Type B pancreatic cell (in vitro differentiated cells): Measurements from ENCODE around the gene WDR64. TPM values are rescaled to one million over a fixed set of nuclear protein-coding genes. Genes with fewer than 3 reads are reported as not detected.
A peak's percentile ranks its signal among the peaks of the same experiment; 100 is the strongest.

Experiments used
- DNase-seq: peaks from one replicate; pipeline ENCODE4 v3.0.0; 2021; ENCODE audit warnings: mixed read lengths; ENCODE audit not compliant: unreplicated experiment; ENCODE audit errors: extremely low spot score
- H3K27ac Mint-ChIP-seq: 2 replicates; pipeline ENCODE4 v1.8.0; 2021; ENCODE audit warnings: mild to moderate bottlenecking, mixed read lengths
- H3K27me3 Mint-ChIP-seq: 2 replicates; pipeline ENCODE4 v1.8.0; 2021; ENCODE audit warnings: mixed read lengths
- H3K36me3 Mint-ChIP-seq: 2 replicates; pipeline ENCODE4 v1.8.0; 2021; ENCODE audit warnings: mixed read lengths
- H3K4me1 Mint-ChIP-seq: one replicate; pipeline ENCODE4 v1.8.0; 2021; ENCODE audit warnings: mixed read lengths; ENCODE audit not compliant: unreplicated experiment
- H3K4me3 Mint-ChIP-seq: 2 replicates; pipeline ENCODE4 v1.8.0; 2021; ENCODE audit warnings: mild to moderate bottlenecking, mixed read lengths
- H3K9me3 Mint-ChIP-seq: 2 replicates; pipeline ENCODE4 v1.8.0; 2021; ENCODE audit warnings: mixed read lengths
- total RNA-seq: library from RNA; stranded (reverse); gene quantifications from 2 replicates; pipeline ENCODE4 v1.2.1, GENCODE V29; 2021; ENCODE audit warnings: low replicate concordance
- TF ChIP-seq, protein P1 (sequence below): fragments of 200-600 bp; sonication (generic); conservative IDR thresholded peaks from 2 replicates; pipeline ENCODE4 v1.5.0; 2021; ENCODE audit warnings: antibody characterized with exemption, mild to moderate bottlenecking

Gene WDR64
- total RNA-seq, 1 donor from 2014 or later: not detected

DNA sequence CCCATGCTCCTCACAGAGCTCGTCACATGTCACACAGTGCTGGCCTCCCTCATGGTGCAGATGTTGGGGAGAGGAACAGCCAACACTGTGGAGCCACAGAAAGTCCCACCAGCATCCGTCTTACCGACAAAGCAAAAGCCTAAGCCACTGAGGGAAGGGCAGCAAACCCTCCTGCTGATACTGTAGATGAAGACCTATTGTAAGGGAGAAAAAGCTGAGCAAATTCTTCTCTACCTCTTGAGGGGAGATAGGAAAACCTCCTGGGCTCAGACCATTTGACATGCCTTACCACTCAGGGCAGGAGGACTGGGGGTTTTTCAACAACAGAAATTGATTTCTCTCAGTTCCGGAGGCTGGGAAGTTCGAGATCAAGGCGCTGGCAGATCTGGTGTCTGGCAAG lies 95.9 kb downstream of the WDR64 start:
- no peaks in the 10 kb centered on the region for H3K36me3 Mint-ChIP-seq
- TF ChIP-seq, protein P1, sequence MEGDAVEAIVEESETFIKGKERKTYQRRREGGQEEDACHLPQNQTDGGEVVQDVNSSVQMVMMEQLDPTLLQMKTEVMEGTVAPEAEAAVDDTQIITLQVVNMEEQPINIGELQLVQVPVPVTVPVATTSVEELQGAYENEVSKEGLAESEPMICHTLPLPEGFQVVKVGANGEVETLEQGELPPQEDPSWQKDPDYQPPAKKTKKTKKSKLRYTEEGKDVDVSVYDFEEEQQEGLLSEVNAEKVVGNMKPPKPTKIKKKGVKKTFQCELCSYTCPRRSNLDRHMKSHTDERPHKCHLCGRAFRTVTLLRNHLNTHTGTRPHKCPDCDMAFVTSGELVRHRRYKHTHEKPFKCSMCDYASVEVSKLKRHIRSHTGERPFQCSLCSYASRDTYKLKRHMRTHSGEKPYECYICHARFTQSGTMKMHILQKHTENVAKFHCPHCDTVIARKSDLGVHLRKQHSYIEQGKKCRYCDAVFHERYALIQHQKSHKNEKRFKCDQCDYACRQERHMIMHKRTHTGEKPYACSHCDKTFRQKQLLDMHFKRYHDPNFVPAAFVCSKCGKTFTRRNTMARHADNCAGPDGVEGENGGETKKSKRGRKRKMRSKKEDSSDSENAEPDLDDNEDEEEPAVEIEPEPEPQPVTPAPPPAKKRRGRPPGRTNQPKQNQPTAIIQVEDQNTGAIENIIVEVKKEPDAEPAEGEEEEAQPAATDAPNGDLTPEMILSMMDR: no peak
- H3K27ac Mint-ChIP-seq: no peak overlapping the region
- no peak overlapping the region for H3K4me3 Mint-ChIP-seq
- DNase-seq: no peak
- H3K9me3 Mint-ChIP-seq: no peaks in the 10 kb centered on the region
- H3K27me3 Mint-ChIP-seq: no peaks in the 10 kb centered on the region
- no peaks in the 10 kb centered on the region for H3K4me1 Mint-ChIP-seq

DNA sequence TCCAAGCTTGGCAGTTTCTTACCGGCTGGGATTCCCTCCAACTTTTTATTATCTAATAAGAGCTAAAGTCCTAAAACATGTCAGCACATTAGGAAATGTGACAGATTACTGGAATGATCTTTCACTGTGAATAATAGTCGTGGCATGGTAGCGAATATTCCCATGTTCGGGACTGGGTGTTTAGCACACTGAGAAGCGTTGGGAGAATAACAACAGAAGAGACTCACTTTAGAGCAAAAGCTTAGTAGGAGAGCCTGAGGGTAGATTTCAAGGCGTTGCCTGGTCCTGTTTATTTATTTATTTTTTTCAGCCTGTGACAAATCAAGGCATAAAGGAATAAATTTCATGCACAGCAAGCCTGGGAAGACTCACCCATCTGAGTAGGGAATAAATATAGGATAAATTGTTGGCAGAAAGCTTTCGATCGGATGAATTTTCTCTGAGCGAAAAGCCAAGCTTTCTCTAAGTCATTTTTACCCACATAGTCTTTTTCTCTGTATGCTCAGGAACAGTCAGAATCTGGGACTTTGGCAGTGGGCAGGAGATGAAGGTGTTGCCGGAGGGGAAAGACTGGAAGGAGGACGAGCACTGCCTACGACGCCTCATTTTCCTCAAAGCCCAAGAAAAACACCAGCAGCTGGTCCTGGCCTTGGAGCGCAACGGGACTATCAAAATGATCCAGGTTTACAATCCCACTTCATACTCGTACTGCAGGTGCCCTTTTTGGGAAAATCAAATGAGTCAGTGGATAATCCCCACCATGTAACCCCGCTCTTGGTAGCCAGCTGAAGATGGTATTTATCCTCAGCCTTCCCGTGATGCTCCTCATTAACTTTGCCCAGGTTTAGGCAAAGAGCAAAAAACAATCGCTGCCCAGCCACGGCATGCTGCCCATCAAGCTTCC lies 97.2 kb downstream of the WDR64 start:
- no peaks in the 10 kb centered on the region for H3K4me1 Mint-ChIP-seq
- no peaks in the 10 kb centered on the region for H3K9me3 Mint-ChIP-seq
- TF ChIP-seq, protein P1: no peak
- no peaks in the 10 kb centered on the region for H3K36me3 Mint-ChIP-seq
- DNase-seq: no peak
- H3K4me3 Mint-ChIP-seq: no peak overlapping the region
- H3K27me3 Mint-ChIP-seq: no peaks in the 10 kb centered on the region
- peak overlapping the region; percentile 47 for H3K27ac Mint-ChIP-seq

DNA sequence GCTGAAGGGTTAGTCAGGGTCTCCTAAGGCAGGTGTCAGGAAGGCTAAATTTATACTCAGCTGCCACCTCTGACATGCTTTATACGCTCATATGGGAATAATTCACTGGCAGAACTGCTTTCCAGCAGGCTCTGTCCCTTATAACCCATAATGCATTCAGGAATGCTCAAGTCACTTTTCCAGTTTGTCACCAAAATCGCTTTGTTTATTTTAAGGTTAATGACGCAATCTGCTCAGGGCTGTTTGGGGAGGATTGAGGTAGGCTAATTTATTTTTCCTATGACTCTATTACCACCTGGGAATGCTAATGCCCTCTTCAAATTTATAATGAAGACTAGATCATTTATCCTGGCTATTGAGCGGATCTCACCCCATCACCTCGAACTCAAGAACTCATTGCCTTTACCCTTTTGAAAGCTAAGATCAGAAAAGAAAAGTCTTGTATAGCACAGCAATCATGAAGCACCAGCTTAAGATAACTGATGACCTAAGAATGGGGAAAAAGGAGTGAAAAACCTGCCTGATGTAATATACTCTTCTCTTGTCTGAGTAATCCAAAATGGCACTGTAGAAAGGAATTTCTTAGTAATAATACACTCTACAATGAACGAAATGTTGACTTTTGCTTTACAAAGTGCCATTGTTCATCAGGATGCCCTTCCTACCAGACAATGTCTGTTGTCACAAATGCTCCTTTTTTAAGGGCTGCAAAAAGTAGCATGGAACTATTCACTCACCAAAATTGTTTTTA lies 98.0 kb downstream of the WDR64 start:
- no peak for DNase-seq
- H3K9me3 Mint-ChIP-seq: no peaks in the 10 kb centered on the region
- H3K4me1 Mint-ChIP-seq: no peaks in the 10 kb centered on the region
- H3K27ac Mint-ChIP-seq: peak overlapping the region; percentile 47
- no peaks in the 10 kb centered on the region for H3K27me3 Mint-ChIP-seq
- H3K36me3 Mint-ChIP-seq: no peaks in the 10 kb centered on the region
- H3K4me3 Mint-ChIP-seq: no peak overlapping the region
- TF ChIP-seq, protein P1: no peak

- H3K4me3 Mint-ChIP-seq: no peak overlapping the region
- H3K4me1 Mint-ChIP-seq: no peaks in the 10 kb centered on the region
- no peaks in the 10 kb centered on the region for H3K27me3 Mint-ChIP-seq
- peaks cover 3% of the 10 kb centered on the region for H3K9me3 Mint-ChIP-seq
- TF ChIP-seq, protein P1: no peak
- H3K27ac Mint-ChIP-seq: no peak overlapping the region
- H3K36me3 Mint-ChIP-seq: no peaks in the 10 kb centered on the region
- no peak for DNase-seq
Observed at GRCh38 chr1:241751524-241751923, 99.4 kb downstream of the WDR64 start.

DNA sequence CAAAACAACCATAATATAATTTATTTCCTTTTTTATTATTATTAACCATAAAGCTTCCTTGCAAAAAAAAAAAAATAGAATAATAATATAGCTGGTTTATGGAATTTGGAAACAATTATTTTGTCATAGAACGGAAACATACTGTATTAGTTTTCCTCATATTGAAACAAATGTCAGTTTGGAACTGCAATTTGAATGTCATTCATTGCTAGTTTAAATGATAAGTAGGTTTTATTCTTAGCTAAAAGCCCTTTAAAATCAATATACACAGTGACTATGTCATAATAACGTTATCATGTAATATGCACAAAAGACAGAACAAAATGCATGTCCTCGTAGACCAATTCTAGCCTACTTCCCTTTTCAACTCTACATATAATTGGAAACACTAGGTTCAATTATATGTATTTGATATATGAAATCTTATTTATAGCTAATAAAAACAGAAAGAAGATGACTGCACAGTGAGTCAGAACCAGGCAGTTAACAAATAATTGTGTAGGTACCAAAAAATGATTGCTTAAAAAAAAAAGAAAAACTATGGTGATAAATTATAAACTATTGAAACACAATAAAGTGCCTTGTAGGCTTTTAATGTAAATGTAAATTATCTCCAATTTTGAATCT lies 110.7 kb downstream of the WDR64 start:
- TF ChIP-seq, protein P1: no peak
- Mint-ChIP-seq H3K27ac (no peak overlapping the region), H3K27me3 (peaks cover 6% of the 10 kb centered on the region), H3K9me3 (no peaks in the 10 kb centered on the region), H3K4me3 (no peak overlapping the region), H3K36me3 (no peaks in the 10 kb centered on the region), H3K4me1 (peaks cover 2% of the 10 kb centered on the region)
- no peak for DNase-seq
